KMS-11 (cell line): ENCODE measurements around the gene MDC1.
A peak's percentile ranks its signal among the peaks of the same experiment; 100 is the strongest.

Experiments used
- H2AFZ ChIP-seq: fragments of 200-600 bp; sonication (generic); 2 replicates; pipeline ENCODE4 v1.6.1; 2016; ENCODE audit warnings: antibody characterized with exemption, mixed run types, low read depth
- H3K27ac ChIP-seq: fragments of 200-600 bp; sonication (generic); 2 replicates; pipeline ENCODE4 v1.6.1; 2016; ENCODE audit warnings: mild to moderate bottlenecking, mixed run types
- H3K27me3 ChIP-seq: fragments of 200-600 bp; sonication (generic); 2 replicates; pipeline ENCODE4 v1.6.1; 2017; ENCODE audit warnings: mild to moderate bottlenecking, low read depth, mixed run types, moderate library complexity; ENCODE audit not compliant: insufficient read depth
- H3K36me3 ChIP-seq: fragments of 200-600 bp; sonication (generic); 2 replicates; pipeline ENCODE4 v1.6.1; 2017; ENCODE audit warnings: mild to moderate bottlenecking, mixed run types; ENCODE audit not compliant: insufficient read depth
- H3K4me1 ChIP-seq: fragments of 200-600 bp; sonication (generic); 2 replicates; pipeline ENCODE4 v1.6.1; 2016; ENCODE audit warnings: mild to moderate bottlenecking, low read depth, mixed run types; ENCODE audit not compliant: poor library complexity, severe bottlenecking
- H3K4me2 ChIP-seq: fragments of 200-600 bp; sonication (generic); 2 replicates; pipeline ENCODE4 v1.7.0; 2016; ENCODE audit warnings: mild to moderate bottlenecking, mixed run types
- H3K4me3 ChIP-seq: fragments of 200-600 bp; sonication (generic); IDR thresholded peaks from 2 replicates; pipeline ENCODE4 v1.6.1; 2017; ENCODE audit warnings: low read depth, low read length, mixed read lengths; ENCODE audit not compliant: insufficient read depth
- H3K79me2 ChIP-seq: fragments of 200-600 bp; sonication (generic); 2 replicates; pipeline ENCODE4 v1.6.1; 2016; ENCODE audit warnings: low read depth, mixed run types; ENCODE audit not compliant: insufficient read depth
- H3K9ac ChIP-seq: fragments of 200-600 bp; sonication (generic); 2 replicates; pipeline ENCODE4 v1.6.1; 2016; ENCODE audit warnings: mild to moderate bottlenecking, mixed run types
- H4K20me1 ChIP-seq: fragments of 200-600 bp; sonication (generic); 2 replicates; pipeline ENCODE4 v1.6.1; 2016; ENCODE audit warnings: mild to moderate bottlenecking, mixed run types; ENCODE audit not compliant: insufficient read depth
- CTCF ChIP-seq: fragments of 200-600 bp; sonication (generic); conservative IDR thresholded peaks from 2 replicates; pipeline ENCODE4 v1.6.1; 2017; ENCODE audit warnings: low read depth, mild to moderate bottlenecking, antibody characterized with exemption, low read length, moderate library complexity, mixed read lengths

MDC1 gene

DNA sequence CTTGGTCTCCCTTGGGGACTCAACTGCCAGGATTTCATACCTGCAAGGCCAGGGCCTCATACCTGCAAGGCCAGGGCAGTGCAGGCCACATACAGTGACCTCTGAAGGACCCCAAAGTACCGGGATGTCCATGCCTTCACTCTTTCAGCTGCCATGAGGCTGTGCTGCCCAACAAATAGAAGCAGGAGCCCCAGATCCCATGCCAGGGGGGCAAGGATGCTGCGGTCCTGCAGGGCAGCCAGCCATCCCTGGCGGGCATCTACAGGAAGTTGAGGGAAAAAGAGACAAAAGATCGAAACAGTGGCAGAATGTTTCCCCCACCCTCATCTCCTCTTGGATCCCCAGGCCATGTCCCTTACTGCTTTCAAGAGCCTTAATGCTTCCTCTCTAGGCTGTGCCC lies 27.1 kb downstream of the MDC1 start:
- Histone ChIP-seq H3K9ac (peak overlapping the region; percentile 49; the same call in 1 of the 2 replicates), H3K27me3 (no peaks in the 10 kb centered on the region), H2AFZ (peak overlapping the region; percentile 90), H3K4me3 (no peak overlapping the region), H3K27ac (peak overlapping the region; percentile 21; the same call in 1 of the 2 replicates), H4K20me1 (no peaks in the 10 kb centered on the region), H3K4me2 (peak overlapping the region; percentile 96), H3K79me2 (peaks cover 13% of the 10 kb centered on the region), H3K4me1 (peaks cover 49% of the 10 kb centered on the region), H3K36me3 (no peaks in the 10 kb centered on the region)
- TF ChIP-seq CTCF = no peak

DNA sequence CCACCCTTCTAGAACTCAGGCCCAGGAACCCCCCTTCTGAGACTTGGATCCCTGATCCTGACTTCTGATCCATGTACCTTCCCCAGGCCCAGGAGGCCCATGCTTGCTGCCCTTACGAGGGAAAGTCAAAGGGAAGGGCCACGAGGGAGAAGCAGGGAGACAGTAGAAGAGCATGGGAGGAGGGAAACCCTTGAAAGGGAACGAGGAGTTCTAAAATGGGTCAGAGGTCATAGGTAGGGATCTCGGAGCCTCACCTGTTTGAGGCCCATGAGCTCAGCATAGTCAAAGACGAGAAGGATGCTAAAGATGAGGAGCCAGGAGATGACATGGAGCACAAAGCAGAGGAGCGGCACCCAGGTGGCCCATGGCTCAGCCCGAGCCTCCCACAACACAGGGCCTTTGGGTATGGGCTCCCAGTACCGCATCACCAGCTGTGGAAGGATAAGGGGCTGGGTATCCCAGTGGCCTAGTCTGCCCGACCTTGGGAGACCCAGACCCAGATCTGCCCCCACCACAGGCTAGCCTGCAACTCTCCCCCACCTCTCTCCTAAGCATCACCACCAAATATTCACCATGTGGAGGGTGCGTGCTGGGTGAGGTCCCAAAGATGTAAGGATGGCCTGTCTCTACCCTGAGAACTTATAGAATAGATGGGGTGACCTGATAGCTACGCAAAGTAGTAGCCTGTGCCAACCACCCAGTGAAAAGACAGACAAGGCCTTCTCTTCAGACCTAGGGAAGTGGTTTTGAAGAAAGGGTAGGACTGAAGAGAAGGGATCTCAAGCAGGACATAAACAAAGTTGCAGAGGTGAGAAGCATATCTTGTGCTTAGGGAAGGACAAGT lies 27.8 kb downstream of the MDC1 start:
- Histone ChIP-seq H3K4me1 (peaks cover 53% of the 10 kb centered on the region), H3K27ac (no peak overlapping the region), H3K36me3 (no peaks in the 10 kb centered on the region), H3K4me3 (no peak overlapping the region), H2AFZ (no peak overlapping the region), H3K27me3 (no peaks in the 10 kb centered on the region), H3K9ac (no peak overlapping the region; the same call in 1 of the 2 replicates), H3K4me2 (peak overlapping the region; percentile 96; the same call in 1 of the 2 replicates), H4K20me1 (no peaks in the 10 kb centered on the region), H3K79me2 (peaks cover 19% of the 10 kb centered on the region)
- TF ChIP-seq CTCF = no peak

DNA sequence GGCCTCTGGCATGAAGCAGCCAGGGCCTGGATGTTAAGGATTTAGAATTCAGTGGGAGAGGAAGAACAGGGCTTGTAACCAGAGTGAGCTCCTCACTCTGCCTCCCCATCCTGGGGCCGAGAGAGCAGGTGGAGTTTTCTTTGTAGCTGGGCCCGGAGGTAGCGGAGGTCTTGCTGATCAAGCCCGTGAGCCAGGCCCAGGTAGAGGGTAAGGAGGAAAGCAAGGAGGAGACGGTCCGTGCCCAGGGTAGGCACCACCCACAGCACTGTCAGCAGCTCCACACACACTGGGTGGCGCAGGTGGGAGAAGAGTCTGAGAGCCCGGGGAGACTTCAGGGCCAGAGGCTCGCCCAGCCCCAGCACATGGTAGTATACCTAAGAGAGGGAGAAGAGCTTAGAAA lies 28.5 kb downstream of the MDC1 start:
- no peaks in the 10 kb centered on the region for H3K36me3 ChIP-seq
- H3K4me3 ChIP-seq = no peak overlapping the region
- no peak for TF ChIP-seq CTCF
- H3K9ac ChIP-seq = no peak overlapping the region
- H3K4me2 ChIP-seq = no peak overlapping the region
- H4K20me1 ChIP-seq = no peaks in the 10 kb centered on the region
- no peaks in the 10 kb centered on the region for H3K27me3 ChIP-seq
- no peak overlapping the region for H2AFZ ChIP-seq
- peaks cover 25% of the 10 kb centered on the region for H3K79me2 ChIP-seq
- H3K27ac ChIP-seq = no peak overlapping the region
- H3K4me1 ChIP-seq = peaks cover 57% of the 10 kb centered on the region

- Histone ChIP-seq H3K4me1 (peaks cover 63% of the 10 kb centered on the region), H3K9ac (peak overlapping the region; percentile 64), H2AFZ (peak overlapping the region; percentile 63; the same call in 1 of the 2 replicates), H3K27me3 (no peaks in the 10 kb centered on the region), H3K27ac (peak overlapping the region; percentile 76; the same call in 1 of the 2 replicates), H4K20me1 (no peaks in the 10 kb centered on the region), H3K79me2 (peaks cover 33% of the 10 kb centered on the region), H3K4me2 (peak overlapping the region; percentile 76), H3K36me3 (no peaks in the 10 kb centered on the region), H3K4me3 (no peak overlapping the region)
- no peak for TF ChIP-seq CTCF
These were observed 29.2 kb downstream of the MDC1 start for GRCh38 chr6:30687659-30688431.
